Epithelial cell of esophagus (primary cell): Measurements from ENCODE around the gene RMDN2.

Source experiments
- DNase-seq: peaks from one replicate; pipeline ENCODE4 v3.0.0; 2010; ENCODE audit warnings: low read depth
- H3K4me3 ChIP-seq: 2 replicates; pipeline ENCODE4 v1.5.1; 2011; ENCODE audit warnings: mild to moderate bottlenecking, low read length, control low read depth
- TF ChIP-seq, protein P1 (sequence below): IDR thresholded peaks from 2 replicates; pipeline ENCODE4 v1.5.1; 2011; ENCODE audit warnings: low read depth, mild to moderate bottlenecking, low read length, control low read depth, inconsistent platforms; ENCODE audit not compliant: insufficient read depth; ENCODE audit errors: missing control alignments

Gene RMDN2

GRCh38 chr2:37897511-37897910, 27.6 kb upstream of the RMDN2 start:
- no peak overlapping the region for H3K4me3 ChIP-seq
- DNase-seq = no peak
- TF ChIP-seq, protein P1, sequence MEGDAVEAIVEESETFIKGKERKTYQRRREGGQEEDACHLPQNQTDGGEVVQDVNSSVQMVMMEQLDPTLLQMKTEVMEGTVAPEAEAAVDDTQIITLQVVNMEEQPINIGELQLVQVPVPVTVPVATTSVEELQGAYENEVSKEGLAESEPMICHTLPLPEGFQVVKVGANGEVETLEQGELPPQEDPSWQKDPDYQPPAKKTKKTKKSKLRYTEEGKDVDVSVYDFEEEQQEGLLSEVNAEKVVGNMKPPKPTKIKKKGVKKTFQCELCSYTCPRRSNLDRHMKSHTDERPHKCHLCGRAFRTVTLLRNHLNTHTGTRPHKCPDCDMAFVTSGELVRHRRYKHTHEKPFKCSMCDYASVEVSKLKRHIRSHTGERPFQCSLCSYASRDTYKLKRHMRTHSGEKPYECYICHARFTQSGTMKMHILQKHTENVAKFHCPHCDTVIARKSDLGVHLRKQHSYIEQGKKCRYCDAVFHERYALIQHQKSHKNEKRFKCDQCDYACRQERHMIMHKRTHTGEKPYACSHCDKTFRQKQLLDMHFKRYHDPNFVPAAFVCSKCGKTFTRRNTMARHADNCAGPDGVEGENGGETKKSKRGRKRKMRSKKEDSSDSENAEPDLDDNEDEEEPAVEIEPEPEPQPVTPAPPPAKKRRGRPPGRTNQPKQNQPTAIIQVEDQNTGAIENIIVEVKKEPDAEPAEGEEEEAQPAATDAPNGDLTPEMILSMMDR = no peak

GRCh38 chr2:37898448-37898847, 26.6 kb upstream of the RMDN2 start:
- no peak overlapping the region for H3K4me3 ChIP-seq
- TF ChIP-seq, protein P1 = no peak
- DNase-seq = no peak

GRCh38 chr2:37902991-37903390, 22.1 kb upstream of the RMDN2 start:
- no peak overlapping the region for H3K4me3 ChIP-seq
- DNase-seq = no peak
- TF ChIP-seq, protein P1 = no peak

DNA sequence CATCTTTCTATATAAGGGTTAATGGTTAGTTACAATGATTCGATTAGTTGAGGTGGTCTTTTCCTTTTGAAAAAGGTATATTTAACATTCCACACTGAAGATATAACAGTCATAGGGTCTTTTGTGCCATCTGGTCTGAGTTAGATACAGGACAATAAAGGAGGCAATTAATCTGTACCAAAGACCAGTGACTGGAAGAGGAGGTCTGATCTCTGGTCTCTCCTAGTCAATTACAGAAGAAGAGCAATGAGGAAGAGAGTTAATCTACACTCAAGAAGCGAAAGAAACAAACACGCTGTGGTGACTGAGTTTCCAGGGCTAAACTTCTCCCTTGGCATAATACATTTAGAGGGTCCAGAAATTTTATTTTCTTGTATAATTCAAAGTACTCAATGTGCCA, 20.7 kb upstream of the RMDN2 start:
- TF ChIP-seq, protein P1 = no peak
- H3K4me3 ChIP-seq = no peak overlapping the region
- DNase-seq = no peak

DNA sequence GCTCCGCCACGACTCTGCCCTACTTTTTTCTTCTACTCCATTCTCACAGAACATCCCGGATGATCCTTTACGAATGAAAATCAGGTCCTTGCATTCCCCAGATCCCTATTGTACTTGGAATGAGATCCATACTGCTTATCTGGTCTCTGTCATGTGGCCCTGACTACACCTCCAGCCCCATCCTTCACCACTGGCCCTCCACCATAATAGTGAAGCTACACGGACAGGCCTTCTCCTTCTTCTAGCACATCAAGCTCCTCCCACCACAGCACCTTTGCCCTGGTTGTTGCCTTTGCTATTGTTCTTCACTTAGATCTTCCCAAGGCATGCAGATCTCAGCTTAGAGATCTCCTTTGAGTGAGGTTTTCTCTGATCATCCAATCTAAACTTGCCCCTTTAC, 20.1 kb upstream of the RMDN2 start:
- DNase-seq = no peak
- no peak overlapping the region for H3K4me3 ChIP-seq
- TF ChIP-seq, protein P1 = no peak

GRCh38 chr2:37906131-37906530, 19.0 kb upstream of the RMDN2 start:
- DNase-seq = no peak
- H3K4me3 ChIP-seq = no peak overlapping the region
- TF ChIP-seq, protein P1 = no peak

DNA sequence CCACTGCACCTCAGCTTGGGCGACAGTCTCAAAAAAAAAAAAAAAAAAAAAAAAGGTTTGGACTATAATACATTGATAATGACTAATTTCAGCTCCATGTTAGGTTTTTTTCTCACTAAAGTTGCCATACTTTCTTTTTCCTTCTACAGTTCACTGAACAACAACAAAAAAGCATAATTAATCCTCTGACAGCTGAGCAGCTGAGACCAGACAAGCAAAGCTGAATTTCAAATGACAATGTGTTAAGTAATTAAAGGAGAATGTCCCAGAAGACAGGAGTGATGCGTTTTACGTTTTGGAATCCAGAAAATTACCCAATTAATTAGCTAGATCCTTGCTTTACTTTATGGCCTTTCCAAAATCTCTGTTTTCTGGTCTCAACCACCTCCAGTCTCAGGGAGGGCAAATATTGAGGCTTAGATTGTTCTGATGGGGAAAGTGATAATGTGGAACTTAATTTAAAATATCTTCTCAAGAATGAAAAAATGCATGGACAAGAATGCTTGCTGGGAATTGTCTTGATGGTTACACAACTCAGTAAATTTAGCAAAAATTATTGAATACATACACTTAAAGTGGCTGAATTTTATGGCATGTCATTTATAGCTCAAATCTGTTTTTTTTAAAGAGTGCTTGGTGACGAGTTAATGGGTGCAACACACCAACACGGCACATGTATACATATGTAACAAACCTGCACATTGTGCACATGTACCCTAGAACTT, 17.4 kb upstream of the RMDN2 start:
- no peak for DNase-seq
- H3K4me3 ChIP-seq = no peak overlapping the region
- TF ChIP-seq, protein P1 = no peak
